Measurements from ENCODE around the gene ABHD2.
A peak's percentile ranks its signal among the peaks of the same experiment; 100 is the strongest.
"Not testable (repeated sequence)": the region's sequence is repeated elsewhere in the genome, so short reads cannot be mapped to it uniquely, and the experiment has no call there.

The ABHD2 gene

GRCh38 chr15:89243046-89243690 lies 154.9 kb downstream of the ABHD2 start:
- DNase-seq, result no peak

GRCh38 chr15:89243691-89244573 lies 155.7 kb downstream of the ABHD2 start, which contains the start of gene FANCI:
FANCI (plus strand) TSS chr15:89243979; CDS start chr15:89247648, 3,669 bp downstream.
- peak; percentile 90 to 96 for DNase-seq

GRCh38 chr15:89244574-89244903 lies 156.3 kb downstream of the ABHD2 start:
- DNase-seq, result no peak

GRCh38 chr15:89247446-89247845 lies 159.2 kb downstream of the ABHD2 start:
- no peak for DNase-seq

- DNase-seq, result no peak
Observed at GRCh38 chr15:89248584-89248983, 160.3 kb downstream of the ABHD2 start.

GRCh38 chr15:89250142-89250541 lies 161.9 kb downstream of the ABHD2 start:
- DNase-seq, result not testable (repeated sequence)

Measured in SW 1271 (cell line).